ENCODE results near the gene PPP3CA.

GRCh38 chr4:101304916-101305315 lies 42.4 kb downstream of the PPP3CA start:
- TF ChIP-seq CTCF (IDR thresholded peaks at IDR 0.05), result no peak
- no peak for TF ChIP-seq POLR2A (IDR thresholded peaks at IDR 0.05)
